ENCODE data around the gene APBB3.

Gene APBB3

DNA sequence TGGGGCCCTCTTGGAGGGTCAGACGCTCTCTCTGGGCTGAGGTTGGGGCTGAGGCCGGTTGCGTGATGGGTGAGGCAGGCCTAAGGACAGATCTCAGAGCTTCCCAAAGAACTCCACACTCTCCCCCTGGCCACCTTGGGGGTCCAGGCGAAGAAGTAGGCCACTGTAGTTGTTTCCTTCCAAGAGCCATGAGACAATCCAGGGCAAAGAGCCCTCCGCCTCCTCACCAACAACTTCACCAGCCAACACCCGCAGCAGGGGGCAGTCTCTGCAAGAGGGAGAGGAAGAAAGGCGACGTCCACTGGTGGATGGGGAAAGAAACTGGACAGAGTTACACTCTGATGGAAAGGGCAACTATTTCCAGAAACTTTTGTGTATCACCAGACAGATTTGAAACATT, 10.9 kb upstream of the APBB3 start (continued):
- TF ChIP-seq ZSCAN18 (tag by site-specific recombination; IDR thresholded peaks at IDR 0.05) (no peak), ZNF133 (tag by site-specific recombination; IDR thresholded peaks at IDR 0.05) (no peak), ZNF791 (tag by site-specific recombination; IDR thresholded peaks at IDR 0.05) (no peak), SP3 (tag by site-specific recombination; IDR thresholded peaks at IDR 0.05) (no peak), ZNF549 (tag by site-specific recombination; IDR thresholded peaks at IDR 0.05) (no peak), ZBTB21 (tag by site-specific recombination; IDR thresholded peaks at IDR 0.05) (no peak)
- TF ChIP-seq, protein P1, sequence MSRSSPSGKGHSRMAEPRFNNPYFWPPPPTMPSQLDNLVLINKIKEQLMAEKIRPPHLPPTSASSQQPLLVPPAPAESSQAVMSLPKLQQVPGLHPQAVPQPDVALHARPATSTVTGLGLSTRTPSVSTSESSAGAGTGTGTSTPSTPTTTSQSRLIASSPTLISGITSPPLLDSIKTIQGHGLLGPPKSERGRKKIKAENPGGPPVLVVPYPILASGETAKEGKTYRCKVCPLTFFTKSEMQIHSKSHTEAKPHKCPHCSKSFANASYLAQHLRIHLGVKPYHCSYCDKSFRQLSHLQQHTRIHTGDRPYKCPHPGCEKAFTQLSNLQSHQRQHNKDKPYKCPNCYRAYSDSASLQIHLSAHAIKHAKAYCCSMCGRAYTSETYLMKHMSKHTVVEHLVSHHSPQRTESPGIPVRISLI (tag by site-specific recombination; IDR thresholded peaks at IDR 0.05) = no peak

DNA sequence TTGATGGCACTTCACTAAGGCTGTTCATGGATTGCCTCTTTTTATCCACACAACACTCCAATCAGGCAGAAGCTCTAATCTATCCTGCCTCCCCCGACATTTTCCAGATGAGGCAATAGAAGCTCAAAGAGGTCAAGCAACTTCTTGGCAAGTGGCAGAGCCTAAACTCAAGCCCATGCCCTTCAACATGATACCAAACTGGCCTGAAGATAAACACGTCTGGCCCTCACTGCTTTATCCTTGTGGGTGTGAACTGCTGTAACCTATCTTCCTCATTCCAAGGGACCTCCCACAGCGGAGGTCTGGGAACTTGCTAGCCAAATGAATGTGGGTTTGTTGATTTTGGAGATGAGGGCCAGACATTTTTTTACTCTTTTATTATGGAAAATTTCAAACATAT, 9.8 kb upstream of the APBB3 start:
- H3K4me3 ChIP-seq (ENCODE audit: low read depth, low read length) = no peak overlapping the region
- no peaks in the 10 kb centered on the region for H3K4me1 ChIP-seq (ENCODE audit: control insufficient read depth, insufficient read depth, low read length)
- no peak overlapping the region for H3K27ac ChIP-seq (ENCODE audit: extremely low read depth, low read depth, low read length)
- no peaks in the 10 kb centered on the region for H3K36me3 ChIP-seq (ENCODE audit: control insufficient read depth in 2 of 2, insufficient read depth in 1 of 2, low read length in 2 of 2)
- ChIA-PET CTCF (interaction anchor here (0.6 to 1.1 kb wide), 4 partner anchors 9 to 385 kb away, joined by 3 to 5 read pairs (median 3); no protein-coding TSS in a partner anchor), POLR2A (no interaction called here)
- no peaks in the 10 kb centered on the region for H3K9me3 ChIP-seq (ENCODE audit: control insufficient read depth, insufficient read depth, low read depth, low read length)
- no peak for TF ChIP-seq ZNF214 (tag by site-specific recombination; IDR thresholded peaks at IDR 0.05; ENCODE audit: borderline replicate concordance)
- TF ChIP-seq SP7 (tag by site-specific recombination; IDR thresholded peaks at IDR 0.05) = no peak
- TF ChIP-seq, protein P2, sequence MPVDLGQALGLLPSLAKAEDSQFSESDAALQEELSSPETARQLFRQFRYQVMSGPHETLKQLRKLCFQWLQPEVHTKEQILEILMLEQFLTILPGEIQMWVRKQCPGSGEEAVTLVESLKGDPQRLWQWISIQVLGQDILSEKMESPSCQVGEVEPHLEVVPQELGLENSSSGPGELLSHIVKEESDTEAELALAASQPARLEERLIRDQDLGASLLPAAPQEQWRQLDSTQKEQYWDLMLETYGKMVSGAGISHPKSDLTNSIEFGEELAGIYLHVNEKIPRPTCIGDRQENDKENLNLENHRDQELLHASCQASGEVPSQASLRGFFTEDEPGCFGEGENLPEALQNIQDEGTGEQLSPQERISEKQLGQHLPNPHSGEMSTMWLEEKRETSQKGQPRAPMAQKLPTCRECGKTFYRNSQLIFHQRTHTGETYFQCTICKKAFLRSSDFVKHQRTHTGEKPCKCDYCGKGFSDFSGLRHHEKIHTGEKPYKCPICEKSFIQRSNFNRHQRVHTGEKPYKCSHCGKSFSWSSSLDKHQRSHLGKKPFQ (tag by site-specific recombination; IDR thresholded peaks at IDR 0.05) = no peak
- no peak for TF ChIP-seq ZNF24 (tag by site-specific recombination; IDR thresholded peaks at IDR 0.05)
- TF ChIP-seq ZNF324 (tag by site-specific recombination; IDR thresholded peaks at IDR 0.05) = no peak
- TF ChIP-seq PRDM1 (tag by site-specific recombination; IDR thresholded peaks at IDR 0.05) = no peak
- TF ChIP-seq IKZF3 (tag by site-specific recombination; IDR thresholded peaks at IDR 0.05) = no peak
- TF ChIP-seq HIC1 (tag by site-specific recombination; IDR thresholded peaks at IDR 0.05) = no peak
- no peak for TF ChIP-seq KLF16 (tag by site-specific recombination; IDR thresholded peaks at IDR 0.05)
- TF ChIP-seq ZBTB6 (tag by site-specific recombination; IDR thresholded peaks at IDR 0.05) = no peak
- TF ChIP-seq ZNF416 (tag by site-specific recombination; IDR thresholded peaks at IDR 0.05) = no peak
- TF ChIP-seq ZNF37A (tag by site-specific recombination; IDR thresholded peaks at IDR 0.05) = no peak
- no peak for TF ChIP-seq ZNF121 (tag by site-specific recombination; IDR thresholded peaks at IDR 0.05)
- TF ChIP-seq ZBTB20 (tag by site-specific recombination; IDR thresholded peaks at IDR 0.05) = no peak
- no peak for TF ChIP-seq ZNF398 (tag by site-specific recombination; IDR thresholded peaks at IDR 0.05)
- no peak for TF ChIP-seq HOXD13 (CRISPR knock-in tag; IDR thresholded peaks at IDR 0.05; ENCODE audit: borderline replicate concordance)
- no peak for TF ChIP-seq TSHZ1 (tag by site-specific recombination; IDR thresholded peaks at IDR 0.05; ENCODE audit: borderline replicate concordance)
